HEK293 (cell line): ENCODE data around the gene ARIH1.

Source experiments
- SALL2 ChIP-seq: fragments of 450-650 bp; formaldehyde crosslinking; IDR thresholded peaks from 2 replicates; pipeline ENCODE4 v1.5.0; 2017; ENCODE audit warnings: missing biosample characterization, mild to moderate bottlenecking, missing genetic modification characterization, borderline replicate concordance
- ZIC2 ChIP-seq: fragments of 450-650 bp; formaldehyde crosslinking; IDR thresholded peaks from 2 replicates; pipeline ENCODE4 v1.5.1; 2016; ENCODE audit warnings: missing biosample characterization, missing genetic modification characterization
- ZNF114 ChIP-seq: fragments of 450-650 bp; formaldehyde crosslinking; IDR thresholded peaks from 2 replicates; pipeline ENCODE4 v1.5.0; 2017; ENCODE audit warnings: missing biosample characterization, missing genetic modification characterization
- ZNF184 ChIP-seq: fragments of 450-650 bp; IDR thresholded peaks from 2 replicates; pipeline ENCODE4 v1.5.1; 2018; ENCODE audit warnings: missing biosample characterization, mild to moderate bottlenecking, missing genetic modification characterization
- ZNF48 ChIP-seq: fragments of 450-650 bp; formaldehyde crosslinking; IDR thresholded peaks from 2 replicates; pipeline ENCODE4 v1.5.1; 2016; ENCODE audit warnings: missing biosample characterization, missing genetic modification characterization
- TF ChIP-seq, protein P1 (sequence below): fragments of 450-650 bp; formaldehyde crosslinking; IDR thresholded peaks from 2 replicates; pipeline ENCODE4 v1.5.1; 2016; ENCODE audit warnings: missing biosample characterization, missing genetic modification characterization
- TF ChIP-seq, protein P2 (sequence below): fragments of 450-650 bp; formaldehyde crosslinking; IDR thresholded peaks from 2 replicates; pipeline ENCODE4 v1.5.1; 2016; ENCODE audit warnings: missing biosample characterization, missing genetic modification characterization
- TF ChIP-seq, protein P3 (sequence below): fragments of 450-650 bp; formaldehyde crosslinking; IDR thresholded peaks from 2 replicates; pipeline ENCODE4 v1.5.1; 2016; ENCODE audit warnings: missing biosample characterization, missing genetic modification characterization, borderline replicate concordance
- TF ChIP-seq, protein P4 (sequence below): IDR thresholded peaks from 2 replicates; pipeline ENCODE4 v1.6.1; 2011; ENCODE audit warnings: mild to moderate bottlenecking, low read depth, low read length, borderline replicate concordance

DNA sequence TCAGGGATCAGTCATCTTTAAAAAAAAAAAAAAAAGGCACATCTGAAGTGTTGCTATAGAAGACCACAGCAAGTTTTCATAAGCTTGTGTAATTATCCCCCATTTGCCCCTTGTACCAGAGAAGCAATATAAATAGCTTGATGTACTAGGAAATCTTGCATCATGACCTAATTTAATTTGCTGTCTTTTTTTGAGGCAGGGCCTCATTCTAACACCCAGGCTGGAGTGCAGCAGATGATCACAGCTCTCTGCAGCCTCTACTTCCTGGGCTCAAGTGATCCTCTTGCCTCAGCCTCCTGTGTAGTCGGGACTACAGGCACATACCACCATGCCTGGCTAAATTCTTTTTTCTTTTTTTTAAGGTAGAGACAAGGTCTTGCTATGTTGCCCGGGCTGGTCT is 88.7 kb downstream of the ARIH1 start:
- TF ChIP-seq, protein P1, sequence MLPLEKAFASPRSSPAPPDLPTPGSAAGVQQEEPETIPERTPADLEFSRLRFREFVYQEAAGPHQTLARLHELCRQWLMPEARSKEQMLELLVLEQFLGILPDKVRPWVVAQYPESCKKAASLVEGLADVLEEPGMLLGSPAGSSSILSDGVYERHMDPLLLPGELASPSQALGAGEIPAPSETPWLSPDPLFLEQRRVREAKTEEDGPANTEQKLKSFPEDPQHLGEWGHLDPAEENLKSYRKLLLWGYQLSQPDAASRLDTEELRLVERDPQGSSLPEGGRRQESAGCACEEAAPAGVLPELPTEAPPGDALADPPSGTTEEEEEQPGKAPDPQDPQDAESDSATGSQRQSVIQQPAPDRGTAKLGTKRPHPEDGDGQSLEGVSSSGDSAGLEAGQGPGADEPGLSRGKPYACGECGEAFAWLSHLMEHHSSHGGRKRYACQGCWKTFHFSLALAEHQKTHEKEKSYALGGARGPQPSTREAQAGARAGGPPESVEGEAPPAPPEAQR (tag by site-specific recombination) = no peak
- no peak for TF ChIP-seq ZNF48 (tag by site-specific recombination)
- TF ChIP-seq ZNF114 (tag by site-specific recombination) = no peak
- no peak for TF ChIP-seq ZIC2 (tag by site-specific recombination)
- TF ChIP-seq, protein P2, sequence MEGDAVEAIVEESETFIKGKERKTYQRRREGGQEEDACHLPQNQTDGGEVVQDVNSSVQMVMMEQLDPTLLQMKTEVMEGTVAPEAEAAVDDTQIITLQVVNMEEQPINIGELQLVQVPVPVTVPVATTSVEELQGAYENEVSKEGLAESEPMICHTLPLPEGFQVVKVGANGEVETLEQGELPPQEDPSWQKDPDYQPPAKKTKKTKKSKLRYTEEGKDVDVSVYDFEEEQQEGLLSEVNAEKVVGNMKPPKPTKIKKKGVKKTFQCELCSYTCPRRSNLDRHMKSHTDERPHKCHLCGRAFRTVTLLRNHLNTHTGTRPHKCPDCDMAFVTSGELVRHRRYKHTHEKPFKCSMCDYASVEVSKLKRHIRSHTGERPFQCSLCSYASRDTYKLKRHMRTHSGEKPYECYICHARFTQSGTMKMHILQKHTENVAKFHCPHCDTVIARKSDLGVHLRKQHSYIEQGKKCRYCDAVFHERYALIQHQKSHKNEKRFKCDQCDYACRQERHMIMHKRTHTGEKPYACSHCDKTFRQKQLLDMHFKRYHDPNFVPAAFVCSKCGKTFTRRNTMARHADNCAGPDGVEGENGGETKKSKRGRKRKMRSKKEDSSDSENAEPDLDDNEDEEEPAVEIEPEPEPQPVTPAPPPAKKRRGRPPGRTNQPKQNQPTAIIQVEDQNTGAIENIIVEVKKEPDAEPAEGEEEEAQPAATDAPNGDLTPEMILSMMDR (tag by site-specific recombination) = no peak
- TF ChIP-seq, protein P3, sequence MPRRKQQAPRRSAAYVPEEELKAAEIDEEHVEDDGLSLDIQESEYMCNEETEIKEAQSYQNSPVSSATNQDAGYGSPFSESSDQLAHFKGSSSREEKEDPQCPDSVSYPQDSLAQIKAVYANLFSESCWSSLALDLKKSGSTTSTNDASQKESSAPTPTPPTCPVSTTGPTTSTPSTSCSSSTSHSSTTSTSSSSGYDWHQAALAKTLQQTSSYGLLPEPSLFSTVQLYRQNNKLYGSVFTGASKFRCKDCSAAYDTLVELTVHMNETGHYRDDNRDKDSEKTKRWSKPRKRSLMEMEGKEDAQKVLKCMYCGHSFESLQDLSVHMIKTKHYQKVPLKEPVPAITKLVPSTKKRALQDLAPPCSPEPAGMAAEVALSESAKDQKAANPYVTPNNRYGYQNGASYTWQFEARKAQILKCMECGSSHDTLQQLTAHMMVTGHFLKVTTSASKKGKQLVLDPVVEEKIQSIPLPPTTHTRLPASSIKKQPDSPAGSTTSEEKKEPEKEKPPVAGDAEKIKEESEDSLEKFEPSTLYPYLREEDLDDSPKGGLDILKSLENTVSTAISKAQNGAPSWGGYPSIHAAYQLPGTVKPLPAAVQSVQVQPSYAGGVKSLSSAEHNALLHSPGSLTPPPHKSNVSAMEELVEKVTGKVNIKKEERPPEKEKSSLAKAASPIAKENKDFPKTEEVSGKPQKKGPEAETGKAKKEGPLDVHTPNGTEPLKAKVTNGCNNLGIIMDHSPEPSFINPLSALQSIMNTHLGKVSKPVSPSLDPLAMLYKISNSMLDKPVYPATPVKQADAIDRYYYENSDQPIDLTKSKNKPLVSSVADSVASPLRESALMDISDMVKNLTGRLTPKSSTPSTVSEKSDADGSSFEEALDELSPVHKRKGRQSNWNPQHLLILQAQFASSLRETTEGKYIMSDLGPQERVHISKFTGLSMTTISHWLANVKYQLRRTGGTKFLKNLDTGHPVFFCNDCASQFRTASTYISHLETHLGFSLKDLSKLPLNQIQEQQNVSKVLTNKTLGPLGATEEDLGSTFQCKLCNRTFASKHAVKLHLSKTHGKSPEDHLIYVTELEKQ (tag by site-specific recombination) = no peak
- no peak for TF ChIP-seq SALL2 (tag by site-specific recombination)
- TF ChIP-seq, protein P4, sequence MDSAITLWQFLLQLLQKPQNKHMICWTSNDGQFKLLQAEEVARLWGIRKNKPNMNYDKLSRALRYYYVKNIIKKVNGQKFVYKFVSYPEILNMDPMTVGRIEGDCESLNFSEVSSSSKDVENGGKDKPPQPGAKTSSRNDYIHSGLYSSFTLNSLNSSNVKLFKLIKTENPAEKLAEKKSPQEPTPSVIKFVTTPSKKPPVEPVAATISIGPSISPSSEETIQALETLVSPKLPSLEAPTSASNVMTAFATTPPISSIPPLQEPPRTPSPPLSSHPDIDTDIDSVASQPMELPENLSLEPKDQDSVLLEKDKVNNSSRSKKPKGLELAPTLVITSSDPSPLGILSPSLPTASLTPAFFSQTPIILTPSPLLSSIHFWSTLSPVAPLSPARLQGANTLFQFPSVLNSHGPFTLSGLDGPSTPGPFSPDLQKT = no peak
- TF ChIP-seq ZNF184 (tag by site-specific recombination) = no peak
